CD4-positive, alpha-beta T cell treated with Interleukin-10 for 1 hour (primary cell): Measurements from ENCODE around the gene DDX10.

ENCODE experiments used
- DNase-seq: peaks from one replicate; pipeline ENCODE4 v3.0.0-alpha.2; 2020

DDX10 gene

GRCh38 chr11:108662700-108663099, 2.2 kb upstream of the DDX10 start:
- no peak for DNase-seq

DNA sequence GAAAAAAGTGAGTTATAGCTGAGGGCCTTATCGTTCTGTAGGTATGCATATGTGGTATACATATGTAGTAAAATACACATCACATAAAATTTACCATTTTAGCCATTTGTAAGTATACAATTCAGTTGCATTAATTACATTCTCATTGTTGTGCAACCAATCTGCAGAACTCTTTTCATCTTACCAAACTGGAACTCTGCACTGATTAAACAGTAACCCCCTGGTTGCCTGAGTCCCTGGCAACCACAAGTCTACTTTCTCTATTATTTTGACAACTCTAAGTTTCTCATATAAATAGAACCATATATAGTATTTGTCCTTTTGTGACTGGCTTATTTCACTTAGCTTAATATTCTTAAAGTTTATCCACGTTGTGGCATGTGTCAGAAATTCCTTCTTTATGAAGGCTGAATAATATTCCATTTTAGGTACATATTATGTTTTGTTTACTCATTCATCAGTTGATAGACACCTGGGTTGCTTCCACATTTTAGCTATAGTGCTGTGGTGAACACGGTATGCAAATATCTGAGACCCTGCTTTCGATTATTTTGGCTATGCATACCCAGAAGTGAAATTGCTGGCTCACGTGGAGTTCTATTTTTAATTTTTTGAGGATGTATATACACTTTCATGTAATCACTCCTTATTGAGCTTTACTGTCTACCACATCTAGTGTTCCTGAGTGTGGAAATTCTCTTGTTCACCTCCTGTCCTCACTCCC, 1.6 kb upstream of the DDX10 start:
- DNase-seq: no peak

DNA sequence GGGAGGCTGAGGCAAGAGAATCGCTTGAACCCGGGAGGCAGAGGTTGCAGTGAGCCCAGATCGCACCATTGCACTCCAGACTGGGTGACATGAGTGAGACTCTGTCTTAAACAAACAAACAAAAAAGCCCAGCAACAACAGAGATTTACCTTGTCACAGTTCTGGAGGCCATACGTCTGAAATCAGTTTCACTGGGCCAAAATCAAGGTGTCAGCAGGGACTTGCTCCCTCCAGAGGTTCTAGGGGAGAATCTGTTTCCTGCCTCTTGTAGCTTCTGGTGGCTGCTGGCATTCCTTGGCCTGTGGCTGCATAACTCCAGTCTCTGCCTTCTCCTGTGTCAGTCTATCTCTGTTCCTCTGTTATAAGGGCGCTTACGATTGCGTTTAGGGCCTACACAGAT, 1.5 kb downstream of the DDX10 start:
- DNase-seq: no peak

GRCh38 chr11:108669286-108669685, 4.4 kb downstream of the DDX10 start:
- DNase-seq: no peak

DNA sequence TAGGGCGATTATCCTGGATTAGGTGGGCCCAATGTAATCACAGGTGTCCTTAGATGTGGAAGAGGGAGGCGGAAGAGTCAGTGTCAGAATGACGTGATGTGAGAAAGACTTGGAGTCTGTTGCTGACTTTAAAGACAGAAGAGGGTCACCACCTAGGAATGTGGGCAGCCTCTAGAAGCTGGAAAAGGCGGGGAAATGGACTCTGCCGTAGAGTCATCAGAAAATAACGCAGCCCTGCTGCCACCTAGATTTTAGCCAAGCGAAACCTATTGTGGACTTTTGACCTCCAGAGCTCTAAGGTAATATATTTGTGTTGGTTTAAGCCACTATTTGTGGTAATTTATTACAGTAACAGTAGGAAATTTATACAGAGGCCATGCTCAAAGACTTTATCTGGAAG, 4.8 kb downstream of the DDX10 start:
- DNase-seq: no peak

DNA sequence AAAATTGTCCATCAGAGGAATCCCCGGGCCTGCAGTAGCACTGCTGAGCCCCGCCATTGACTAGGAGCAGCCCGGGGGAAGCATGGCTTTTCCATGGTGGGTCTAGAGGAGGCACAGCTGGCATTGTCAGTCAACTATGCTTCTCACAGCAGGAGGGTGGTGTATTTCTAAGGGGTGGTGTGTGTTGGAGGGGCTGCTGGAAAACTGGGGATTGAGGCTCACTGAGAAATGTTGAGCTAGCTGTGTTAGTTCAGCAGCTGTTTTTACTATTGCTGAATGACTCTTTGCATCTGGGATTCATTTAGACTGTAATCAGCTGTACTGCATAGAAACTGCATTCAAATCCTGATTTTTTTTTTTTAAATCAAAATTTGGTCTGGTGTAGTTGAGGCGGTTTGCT, 5.6 kb downstream of the DDX10 start:
- no peak for DNase-seq

GRCh38 chr11:108672113-108672512, 7.2 kb downstream of the DDX10 start:
- DNase-seq: no peak

DNA sequence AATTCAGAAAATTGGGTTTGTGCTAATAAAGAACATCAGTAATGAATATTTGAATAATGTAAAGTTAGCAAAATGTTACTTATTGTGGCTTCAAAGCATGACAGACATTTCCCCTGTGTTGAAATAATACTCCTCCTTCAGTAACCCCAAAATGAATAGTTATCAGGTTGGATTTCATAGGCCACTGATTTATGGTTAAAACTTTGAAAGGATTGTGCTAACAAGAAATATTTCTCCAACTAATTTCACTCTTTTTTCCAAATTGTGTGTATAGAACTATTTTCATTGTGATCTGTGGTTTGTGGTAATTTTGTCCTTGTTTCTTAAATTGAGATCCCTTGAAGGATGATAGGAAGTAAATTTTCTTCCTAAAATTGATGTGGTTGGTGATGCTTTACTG, 7.9 kb downstream of the DDX10 start:
- DNase-seq: no peak

- no peak for DNase-seq
Observed at GRCh38 chr11:108679045-108679444, 14.2 kb downstream of the DDX10 start.

DNA sequence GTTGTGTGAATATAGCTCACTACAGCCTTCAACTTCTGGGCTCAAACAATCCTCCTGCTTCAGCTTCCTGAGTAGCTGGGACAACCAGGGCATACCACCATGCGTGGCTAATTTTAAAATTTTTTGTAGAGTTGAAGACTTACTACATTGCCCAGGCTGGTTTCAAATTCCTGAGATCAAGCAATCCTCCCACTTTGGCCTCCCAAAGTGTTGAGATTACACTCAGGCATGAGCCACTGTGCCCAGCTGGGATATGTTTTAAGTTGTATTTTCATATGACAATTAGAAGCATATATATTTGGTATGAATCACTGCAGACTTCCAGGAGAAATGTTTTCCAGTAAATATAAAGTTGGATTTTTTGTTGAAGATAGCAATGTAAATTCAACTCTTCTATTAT, 15.4 kb downstream of the DDX10 start:
- DNase-seq: no peak

DNA sequence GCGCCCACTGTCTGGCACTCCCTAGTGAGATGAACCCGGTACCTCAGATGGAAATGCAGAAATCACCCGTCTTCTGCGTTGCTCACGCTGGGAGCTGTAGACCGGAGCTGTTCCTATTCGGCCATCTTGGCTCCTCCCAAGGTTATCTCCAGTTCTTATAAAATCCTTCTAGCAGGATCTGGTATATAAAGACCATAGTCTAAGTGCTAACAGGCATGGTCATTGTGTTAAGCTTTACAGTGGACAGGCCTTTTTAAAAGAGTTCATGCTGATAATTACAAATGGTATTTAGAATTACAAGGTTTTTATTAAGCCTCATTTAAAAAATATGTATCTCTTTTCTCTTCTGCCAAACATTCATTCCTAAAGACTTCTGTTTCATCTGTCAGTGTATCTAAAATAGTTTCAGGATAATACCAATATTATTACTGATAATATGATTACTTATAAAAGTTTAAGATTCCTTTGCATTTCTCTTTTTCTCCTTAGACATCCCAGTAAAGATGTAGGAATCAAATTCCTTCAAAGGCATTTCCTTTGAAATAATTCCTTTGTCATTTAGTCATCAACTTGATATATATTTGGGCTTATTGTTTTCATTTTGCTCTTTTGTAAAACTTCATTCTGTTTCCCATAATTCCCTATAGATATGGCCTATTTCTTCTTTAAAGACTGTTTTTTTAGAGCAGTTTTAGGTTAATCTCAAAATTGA, 20.7 kb downstream of the DDX10 start:
- no peak for DNase-seq

DNA sequence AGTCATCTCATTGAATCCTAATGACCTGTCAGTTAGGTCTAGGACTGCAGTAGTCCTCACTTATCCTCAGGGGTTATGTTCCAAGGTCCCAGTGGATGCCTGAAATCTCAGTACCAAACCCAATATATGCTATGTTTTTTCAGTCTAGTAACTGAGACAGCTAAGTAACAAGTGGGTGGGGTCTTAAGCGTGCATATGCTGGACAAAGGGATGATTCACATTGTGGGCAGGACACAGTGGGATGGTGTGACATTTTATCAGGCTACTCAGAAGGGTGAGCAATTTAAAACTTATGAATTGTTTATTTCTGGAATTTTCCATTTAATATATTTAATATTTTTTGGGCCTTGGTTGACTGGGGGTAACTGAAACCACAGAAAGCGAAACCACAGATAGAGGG, 29.0 kb downstream of the DDX10 start:
- no peak for DNase-seq

DNA sequence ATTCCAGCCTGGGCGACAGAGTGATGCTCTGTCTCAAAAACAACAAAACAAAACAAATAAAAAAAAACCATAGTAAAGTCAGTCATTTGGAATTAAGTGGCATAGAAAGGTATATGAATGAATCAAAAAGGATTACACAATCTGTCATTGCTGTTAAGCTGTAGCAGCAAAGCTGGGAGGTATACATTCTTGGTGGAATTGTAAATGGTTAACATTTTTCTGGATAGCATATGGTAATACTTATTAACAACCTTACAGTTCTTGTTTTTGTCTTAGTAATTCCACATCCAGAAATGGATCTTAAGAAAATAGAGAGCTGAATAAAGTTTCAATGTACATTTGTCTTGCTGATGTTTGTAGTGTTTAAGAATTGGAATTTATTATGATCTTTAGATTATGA, 30.0 kb downstream of the DDX10 start:
- no peak for DNase-seq

DNA sequence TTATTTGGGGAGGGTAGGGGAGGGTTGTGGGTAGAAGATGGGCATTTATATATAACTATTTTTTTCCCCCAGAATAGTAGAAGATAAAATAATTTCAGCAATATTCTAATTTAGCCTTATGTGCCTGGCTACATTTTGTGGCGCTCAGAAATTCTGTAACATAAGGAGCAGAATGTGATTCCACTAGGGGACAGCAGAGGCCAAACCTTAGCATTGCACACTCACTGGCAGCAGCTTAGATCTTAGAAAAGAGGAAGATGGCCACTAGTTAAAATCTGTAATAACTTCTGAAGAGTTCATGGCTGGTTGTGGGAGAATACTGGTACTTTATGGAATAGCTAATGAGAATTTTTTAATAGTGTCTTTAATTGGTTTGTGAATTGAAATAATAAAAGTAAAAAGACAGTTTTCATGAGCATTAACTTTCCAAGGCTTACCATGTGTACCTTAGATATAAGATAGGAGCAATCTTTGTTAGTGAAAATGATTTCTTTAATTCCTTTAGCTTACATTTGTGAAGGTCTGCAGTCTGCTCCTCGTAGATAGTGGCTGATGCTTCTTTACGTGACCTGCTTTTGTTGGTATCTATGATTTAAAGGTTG, 33.1 kb downstream of the DDX10 start:
- DNase-seq: peak; percentile 41

DNA sequence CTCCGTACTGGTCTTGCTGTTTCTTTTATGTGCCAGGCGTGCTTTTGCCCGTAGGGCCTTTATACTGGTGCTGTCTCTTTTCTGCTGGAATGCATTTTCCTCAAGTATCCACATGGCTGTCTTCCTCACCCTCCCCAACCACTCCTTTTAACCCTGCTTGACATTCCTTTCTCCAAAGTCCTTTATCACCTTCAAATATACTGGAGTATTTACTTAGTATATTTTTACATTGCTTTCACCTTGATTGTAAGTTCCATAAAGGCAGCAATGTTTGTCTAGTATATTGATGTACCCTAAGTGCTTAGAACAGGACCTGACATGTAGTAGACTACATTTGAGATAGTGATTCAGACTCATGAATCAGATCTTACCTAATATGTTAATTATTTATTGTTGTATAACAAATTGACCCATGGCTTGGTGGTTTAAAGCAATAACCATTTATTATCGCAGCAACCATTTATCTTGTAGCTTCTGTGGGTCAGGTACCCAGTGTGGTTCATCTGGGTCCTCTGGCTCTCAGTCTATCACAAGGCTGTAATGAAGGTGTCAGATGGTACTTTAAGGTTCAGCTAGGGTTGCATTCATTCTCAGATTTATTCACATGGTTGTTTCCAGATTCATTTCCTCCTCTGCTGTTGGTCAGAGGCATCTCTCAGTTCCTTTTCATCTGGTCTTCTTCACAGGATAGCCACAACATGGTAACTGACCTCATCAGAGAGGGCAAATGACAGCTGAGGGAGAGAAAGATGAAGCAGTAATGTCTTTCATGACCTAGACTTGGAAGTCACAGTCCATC, 34.2 kb downstream of the DDX10 start:
- DNase-seq: no peak

DNA sequence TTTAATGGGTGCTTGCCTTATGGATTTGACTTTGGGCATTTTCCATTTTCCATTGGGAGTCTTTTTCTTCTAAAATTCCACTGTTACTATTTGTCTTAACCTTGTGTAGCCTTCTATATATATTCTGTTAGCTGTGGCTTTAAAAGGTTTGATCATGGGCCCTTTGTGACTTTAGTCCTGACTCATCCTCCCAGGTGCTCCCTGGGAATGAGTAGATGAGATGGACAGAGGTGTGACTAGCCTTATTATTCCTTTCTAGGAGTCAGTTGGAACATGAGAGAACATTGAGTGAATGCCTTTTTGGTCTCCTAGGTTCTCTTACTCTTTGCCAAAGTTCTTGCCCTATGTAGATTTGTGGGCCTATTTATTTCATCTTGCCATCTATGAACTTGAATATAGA, 39.0 kb downstream of the DDX10 start:
- no peak for DNase-seq

- DNase-seq: no peak
Observed at GRCh38 chr11:108705061-108705460, 40.2 kb downstream of the DDX10 start.

- no peak for DNase-seq
Observed at GRCh38 chr11:108708173-108708572, 43.3 kb downstream of the DDX10 start.

DNA sequence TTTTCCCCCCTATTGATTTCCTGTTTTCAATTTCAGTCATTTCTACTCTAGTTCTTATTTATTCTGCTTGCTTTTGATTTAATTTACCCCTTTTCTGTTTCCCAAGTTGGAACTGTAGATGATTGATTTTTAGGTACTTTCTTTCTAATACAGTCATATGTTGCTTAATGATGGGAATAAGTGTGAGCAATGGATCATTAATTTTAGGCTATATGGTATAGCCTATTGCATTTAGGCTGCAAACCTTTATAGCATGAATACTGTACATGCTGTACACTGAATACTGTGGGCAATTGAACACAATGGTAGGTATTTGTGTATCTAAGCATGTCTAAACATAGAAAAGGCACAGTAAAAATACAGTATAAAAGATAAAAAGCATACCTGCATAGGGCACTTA, 44.9 kb downstream of the DDX10 start:
- no peak for DNase-seq

GRCh38 chr11:108713076-108713790, 48.4 kb downstream of the DDX10 start:
- DNase-seq: no peak

DNA sequence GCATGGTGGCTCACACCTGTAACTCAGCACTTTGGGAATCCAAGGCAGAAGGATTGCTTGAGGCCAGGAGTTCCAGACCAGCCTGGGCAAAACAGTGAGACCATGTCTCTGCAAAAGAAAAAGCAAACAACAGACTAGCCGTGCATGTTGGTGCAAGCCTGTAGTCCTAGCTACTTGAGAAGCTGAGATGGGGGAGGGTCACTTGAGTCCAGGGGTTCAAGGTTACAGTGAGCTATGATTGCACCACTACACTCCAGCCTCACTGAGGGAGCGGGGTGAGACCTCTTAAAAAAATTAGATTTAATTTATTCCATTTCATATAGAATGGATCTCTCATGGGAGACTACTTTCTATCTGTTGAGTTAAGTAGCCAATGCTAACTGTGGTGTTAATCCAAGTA, 50.4 kb downstream of the DDX10 start:
- DNase-seq: no peak

DNA sequence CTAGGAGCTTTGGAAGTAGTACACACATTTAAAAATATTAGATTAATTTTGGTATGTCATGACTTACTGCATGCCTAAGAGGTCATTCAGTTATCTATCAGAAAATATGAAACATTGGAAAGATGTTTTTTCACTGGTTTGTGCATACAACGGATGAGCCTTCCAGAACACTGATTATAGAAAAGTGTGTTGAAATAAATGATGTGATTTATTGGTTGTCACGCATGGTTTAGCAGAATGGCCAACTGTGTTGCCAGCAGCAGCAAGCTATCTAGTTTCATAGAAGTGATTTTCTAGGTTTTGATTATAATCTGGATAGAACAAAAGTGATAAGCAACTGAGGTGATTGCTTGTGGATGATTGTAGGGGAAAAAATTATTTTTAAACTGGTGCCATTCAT, 53.6 kb downstream of the DDX10 start:
- DNase-seq: no peak
